Mammary microvascular endothelial cell (primary cell): ENCODE data around the gene BCL2L15. TPM values are rescaled to one million over a fixed set of nuclear protein-coding genes. Genes with fewer than 3 reads are reported as not detected.

Experiments
- total RNA-seq: library from RNA; depleted of rRNA; stranded (reverse); fragments of >200 nt; gene quantifications from 2 replicates; pipeline ENCODE4 v1.2.3, GENCODE V29; 2015

Gene BCL2L15
- total RNA-seq = 0.07 TPM in 1 of 2 replicates, not detected in the other

DNA sequence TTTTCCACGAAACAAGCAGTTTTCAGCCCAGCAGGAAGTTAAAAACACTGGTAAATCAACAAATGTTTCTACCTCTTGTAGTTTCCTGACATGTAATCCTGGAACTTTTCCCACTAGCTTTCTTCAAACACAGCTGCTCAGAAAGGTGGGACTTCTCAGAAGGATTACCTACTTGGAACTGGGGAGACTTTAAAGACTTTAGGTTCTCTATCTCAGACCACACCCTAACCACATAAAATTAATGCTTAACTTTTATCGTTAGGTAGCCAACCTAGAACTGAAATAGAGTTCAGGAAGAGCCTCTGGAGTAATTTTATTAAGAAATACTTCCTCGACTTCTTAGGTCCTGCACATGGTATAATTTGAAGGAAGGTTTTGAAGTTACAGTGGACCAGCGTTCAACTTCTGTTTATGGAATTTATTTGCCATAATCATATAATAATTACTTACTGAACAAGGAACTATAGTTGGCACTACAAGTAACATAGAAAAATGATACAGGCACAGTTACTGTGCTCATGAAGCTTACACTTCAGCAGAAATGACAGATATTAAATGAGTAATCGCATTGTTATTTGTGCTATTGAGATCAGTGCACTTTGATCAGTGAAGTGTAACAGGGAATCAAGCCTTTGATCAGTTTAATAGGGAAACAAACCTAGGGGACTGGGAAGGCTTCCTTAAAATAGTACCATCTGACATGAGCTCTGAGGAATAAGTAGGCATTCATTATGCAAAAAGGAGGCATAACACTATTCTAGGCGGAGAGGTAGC, at the start of gene BCL2L15:
Gene BCL2L15, minus strand, starts transcription at position 180 of the 774 bp plus-strand sequence. CDS start 206 bp downstream, outside the sequence.

DNA sequence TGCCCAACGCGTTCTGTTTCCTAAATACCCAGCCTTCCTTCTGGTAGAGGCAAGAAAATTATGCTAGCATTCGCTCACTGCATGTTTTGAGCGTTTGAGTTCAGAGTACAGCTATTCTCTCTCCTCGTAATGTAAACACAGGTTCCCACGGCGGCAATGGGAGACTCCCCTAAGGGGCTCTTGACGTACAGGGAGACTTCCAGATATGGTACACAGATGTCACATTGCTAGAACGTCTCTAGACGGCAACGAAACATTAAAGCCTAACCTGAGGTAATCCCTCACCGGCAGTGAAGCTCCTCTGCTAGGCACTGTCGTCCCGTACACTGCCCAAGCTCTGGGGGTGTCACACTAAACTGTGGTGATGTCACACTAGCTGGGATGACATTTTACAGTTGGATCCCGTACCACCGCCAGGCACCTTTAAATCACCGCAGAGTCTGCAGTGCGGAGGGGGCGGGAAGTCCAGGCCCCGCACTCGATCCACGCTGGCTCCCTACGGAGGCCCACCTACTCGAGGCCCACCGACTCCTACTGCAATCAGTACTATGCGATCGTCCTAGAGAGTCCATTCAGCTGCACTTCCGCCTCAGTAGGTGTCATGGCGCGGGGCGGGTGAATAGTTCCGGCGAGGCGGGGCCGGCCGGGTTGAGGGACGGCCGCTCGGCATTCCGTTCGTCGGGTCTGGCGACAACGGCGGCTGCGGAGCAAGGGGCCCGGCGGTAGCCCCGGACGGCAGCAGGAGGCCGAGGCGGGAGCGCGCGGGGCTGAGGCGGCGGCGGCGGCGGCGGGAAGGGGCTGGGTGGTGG, 41.8 kb upstream of the BCL2L15 start, which contains the start of gene HIPK1:
Gene HIPK1, plus strand, starts transcription at position 384 of the 809 bp plus-strand sequence.

DNA sequence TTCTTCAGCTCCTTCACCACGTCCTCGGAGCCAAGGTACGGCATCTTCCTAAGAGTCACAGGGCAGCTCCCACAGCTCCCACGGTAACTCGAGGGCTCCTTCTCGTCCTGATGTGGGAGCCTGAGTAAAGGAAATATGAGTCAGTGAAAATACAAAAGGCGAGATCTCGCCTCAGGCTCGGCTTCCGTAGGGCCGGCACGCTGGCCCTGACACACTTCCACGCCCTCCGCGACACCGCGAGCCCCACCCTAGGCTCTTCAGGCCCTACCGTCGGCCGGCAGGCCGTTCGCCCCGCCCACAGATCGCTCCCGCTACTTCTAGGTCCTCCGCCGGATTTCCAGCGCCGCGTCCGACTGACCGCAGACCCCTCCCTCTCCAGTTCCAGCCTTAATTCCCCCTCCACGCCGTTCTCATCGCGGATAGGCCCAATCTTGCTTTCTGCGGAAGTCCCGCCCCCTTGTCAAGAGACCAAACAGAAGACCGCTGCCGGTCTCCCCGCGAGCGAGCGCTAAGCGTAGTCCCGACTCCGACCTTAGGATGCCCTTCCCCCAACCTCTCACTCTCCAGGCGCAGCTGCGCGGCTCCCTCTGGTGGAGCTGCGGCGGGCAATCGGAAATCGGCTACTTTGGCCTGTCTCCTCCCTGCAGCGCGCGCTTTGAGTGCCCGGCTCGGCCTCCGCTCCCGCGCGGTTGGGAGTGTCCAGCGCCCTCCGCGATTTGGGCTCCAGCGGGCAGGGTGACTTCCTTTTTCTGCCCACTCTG, 17.5 kb upstream of the BCL2L15 start, which contains the start of the genes AP4B1 and DCLRE1B:
Gene AP4B1, minus strand, starts transcription at position 126 of the 761 bp plus-strand sequence. Its CDS starts 82 bp downstream, at position 44.
Gene DCLRE1B, plus strand, starts transcription at position 653 of the 761 bp plus-strand sequence. CDS start 261 bp downstream, outside the sequence.

DNA sequence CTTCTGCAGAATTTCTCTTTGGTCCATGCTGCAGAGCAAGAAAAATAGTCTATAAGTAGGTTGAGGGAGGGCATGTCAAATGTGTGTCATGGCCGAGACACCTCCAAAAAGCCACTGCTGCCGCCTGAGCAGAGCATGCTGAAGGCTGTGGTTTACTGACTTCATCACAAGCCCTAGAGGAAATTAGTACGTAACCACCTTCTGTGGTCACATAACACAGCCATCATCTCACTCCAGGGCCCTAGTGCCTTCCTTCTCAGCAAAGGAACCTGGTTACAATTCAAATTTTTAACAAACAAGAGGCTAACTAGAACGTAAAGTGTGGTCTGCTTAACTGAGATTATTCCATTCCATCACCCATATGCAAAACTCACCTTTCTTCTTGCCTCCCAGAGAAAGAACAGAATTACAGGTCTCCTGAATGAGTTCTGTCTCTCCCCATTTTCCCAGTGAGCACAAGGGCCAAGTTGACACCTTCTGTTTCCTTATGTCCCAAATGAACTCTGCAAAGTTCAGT, 15.7 kb downstream of the BCL2L15 start, which contains the start of gene PTPN22:
Gene PTPN22, minus strand, starts transcription at position 116 of the 517 bp plus-strand sequence.

Other genes starting within 250 kb of the BCL2L15 start
- 28.2 and 33.2 TPM in 2 replicates for gene PHTF1, start 128.1 kb downstream of the BCL2L15 start, total RNA-seq
- gene RSBN1, start 75.1 kb downstream of the BCL2L15 start, total RNA-seq = 6.2 and 10.5 TPM in 2 replicates
- gene PTPN22, start 15.9 kb downstream of the BCL2L15 start, total RNA-seq = 3.1 TPM in 2 replicates
- gene AP4B1, start 17.2 kb upstream of the BCL2L15 start, total RNA-seq = 17.0 and 18.2 TPM in 2 replicates
- 9.1 and 10.6 TPM in 2 replicates for gene DCLRE1B, start 17.7 kb upstream of the BCL2L15 start, total RNA-seq
- gene HIPK1, start 41.7 kb upstream of the BCL2L15 start, total RNA-seq = 21.4 and 24.9 TPM in 2 replicates
- 0.93 and 1.9 TPM in 2 replicates for gene OLFML3, start 91.9 kb upstream of the BCL2L15 start, total RNA-seq